RWPE1 (cell line): ENCODE results near the gene DACT3.
"Not testable (repeated sequence)": the region's sequence is repeated elsewhere in the genome, so short reads cannot be mapped to it uniquely, and the experiment has no call there.

Experiments used
- CTCF ChIA-PET: fragments of 350-600 bp; sonication (Branson Sonifier 250); formaldehyde crosslinking; extraction: SDS; loops from one replicate; lab custom pipeline; 2021; lab: Yijun Ruan, JAX
- POLR2A ChIA-PET: fragments of 400-600 bp; formaldehyde crosslinking; extraction: SDS; loops from one replicate; lab custom pipeline; 2020; ENCODE audit warnings: antibody characterized with exemption; ENCODE audit not compliant: low non-redundant PET; lab: Yijun Ruan, JAX
- DNase-seq: peaks from one replicate; pipeline ENCODE4 v3.0.0; 2012; ENCODE audit warnings: low spot score
- H3K27ac ChIP-seq: fragments of 450-650 bp; 2 replicates; pipeline ENCODE4 v1.5.1; 2017
- TF ChIP-seq, protein P1 (sequence below): fragments of 450-650 bp; conservative IDR thresholded peaks from 2 replicates; pipeline ENCODE4 v1.5.1; 2017; ENCODE audit warnings: low read depth, mild to moderate bottlenecking

DACT3 gene

DNA sequence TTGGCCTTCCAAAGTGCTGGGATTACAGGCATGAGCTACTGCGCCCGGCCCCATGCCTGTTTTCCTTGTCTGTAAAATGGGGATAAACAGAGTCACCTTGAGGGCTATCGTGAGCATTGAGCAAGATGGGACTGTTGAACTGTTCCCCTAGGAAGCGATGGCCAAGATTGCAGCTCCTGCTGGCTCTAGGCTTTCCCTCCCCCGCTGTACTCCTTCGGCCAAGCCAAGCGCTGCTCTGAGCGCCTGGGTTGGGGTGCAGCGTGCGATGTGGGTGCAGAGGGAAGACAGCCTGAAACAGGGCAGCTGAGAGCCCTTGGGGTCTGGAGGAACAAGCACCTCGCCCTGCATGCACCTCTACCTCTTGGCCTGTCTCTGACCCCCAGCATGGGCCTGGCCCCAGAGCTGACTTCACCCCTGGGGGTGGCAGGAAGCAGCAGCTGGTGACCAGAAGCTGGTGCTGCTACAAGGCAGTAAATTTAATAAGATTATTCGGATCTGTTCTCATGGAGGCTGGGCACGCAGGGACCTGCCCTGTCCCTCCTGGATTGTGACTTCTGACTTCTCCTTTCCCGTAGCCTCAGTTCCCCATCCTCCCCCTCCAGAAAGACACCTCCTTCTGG is 30.3 kb downstream of the DACT3 start:
- H3K27ac ChIP-seq = peak overlapping the region; percentile 31; the same call in 1 of the 2 replicates
- CTCF ChIA-PET = interaction anchor here (1.1 to 2.1 kb wide), 2 partner anchors 17 to 20 kb away, joined by 4 to 8 read pairs; no protein-coding TSS in a partner anchor

DNA sequence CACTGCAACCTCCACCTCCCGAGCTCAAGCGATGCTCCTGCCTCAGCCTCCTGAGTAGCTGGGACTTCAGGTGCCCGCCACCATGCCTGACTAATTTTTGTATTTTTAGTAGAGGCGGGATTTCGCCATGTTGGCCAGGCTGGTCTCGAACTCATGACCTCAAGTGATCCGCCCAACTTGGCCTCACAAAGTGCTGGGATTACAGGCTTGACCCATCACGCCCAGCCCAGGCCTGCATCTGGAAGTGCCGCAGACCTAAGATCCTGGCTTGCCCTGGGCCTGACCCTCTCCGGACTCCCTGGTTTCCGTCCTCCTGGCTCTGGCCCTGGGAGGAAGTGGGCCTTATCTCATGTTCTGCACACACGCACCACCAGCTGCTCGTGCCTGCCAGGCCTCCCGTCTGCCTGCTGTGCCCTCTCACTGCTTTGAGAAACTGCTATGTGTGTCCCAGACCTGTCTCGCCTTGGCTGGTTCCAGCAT is 31.4 kb downstream of the DACT3 start:
- TF ChIP-seq, protein P1, sequence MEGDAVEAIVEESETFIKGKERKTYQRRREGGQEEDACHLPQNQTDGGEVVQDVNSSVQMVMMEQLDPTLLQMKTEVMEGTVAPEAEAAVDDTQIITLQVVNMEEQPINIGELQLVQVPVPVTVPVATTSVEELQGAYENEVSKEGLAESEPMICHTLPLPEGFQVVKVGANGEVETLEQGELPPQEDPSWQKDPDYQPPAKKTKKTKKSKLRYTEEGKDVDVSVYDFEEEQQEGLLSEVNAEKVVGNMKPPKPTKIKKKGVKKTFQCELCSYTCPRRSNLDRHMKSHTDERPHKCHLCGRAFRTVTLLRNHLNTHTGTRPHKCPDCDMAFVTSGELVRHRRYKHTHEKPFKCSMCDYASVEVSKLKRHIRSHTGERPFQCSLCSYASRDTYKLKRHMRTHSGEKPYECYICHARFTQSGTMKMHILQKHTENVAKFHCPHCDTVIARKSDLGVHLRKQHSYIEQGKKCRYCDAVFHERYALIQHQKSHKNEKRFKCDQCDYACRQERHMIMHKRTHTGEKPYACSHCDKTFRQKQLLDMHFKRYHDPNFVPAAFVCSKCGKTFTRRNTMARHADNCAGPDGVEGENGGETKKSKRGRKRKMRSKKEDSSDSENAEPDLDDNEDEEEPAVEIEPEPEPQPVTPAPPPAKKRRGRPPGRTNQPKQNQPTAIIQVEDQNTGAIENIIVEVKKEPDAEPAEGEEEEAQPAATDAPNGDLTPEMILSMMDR = no peak
- ChIA-PET POLR2A (no interaction called here), CTCF (no interaction called here)
- DNase-seq = no peak
- no peak overlapping the region for H3K27ac ChIP-seq

More for the DNA sequence above, 30.3 kb downstream of the DACT3 start:
- POLR2A ChIA-PET = interaction anchor here (0.6 kb wide), 2 partner anchors 30 to 33 kb away, joined by 3 to 4 read pairs; partner anchors contain the start of gene DACT3
- DNase-seq = no peak
- TF ChIP-seq, protein P1 = no peak

DNA sequence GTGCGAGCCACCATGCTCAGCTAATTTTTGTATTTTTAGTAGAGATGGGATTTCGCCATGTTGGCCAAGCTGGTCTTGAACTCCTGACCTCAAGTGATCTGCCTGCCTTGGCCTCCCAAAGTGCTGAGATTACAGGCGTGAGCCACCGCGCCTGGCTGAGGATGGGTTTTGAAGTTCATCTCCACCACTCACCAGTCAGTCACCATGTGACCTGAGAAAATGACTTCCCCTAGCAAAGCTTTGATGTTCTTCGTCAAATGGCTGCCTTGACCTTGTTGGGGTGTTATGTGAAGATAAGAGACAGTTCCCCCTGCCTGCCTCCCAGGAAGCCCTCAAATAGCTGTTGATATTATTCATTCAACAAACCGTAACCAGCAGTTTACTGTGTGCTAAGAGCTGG is 32.0 kb downstream of the DACT3 start:
- CTCF ChIA-PET = interaction anchor here (0.9 to 1.5 kb wide), 2 partner anchors 15 to 33 kb away, joined by 4 read pairs; no protein-coding TSS in a partner anchor
- DNase-seq, POLR2A ChIA-PET, H3K27ac ChIP-seq: not testable (repeated sequence)

DNA sequence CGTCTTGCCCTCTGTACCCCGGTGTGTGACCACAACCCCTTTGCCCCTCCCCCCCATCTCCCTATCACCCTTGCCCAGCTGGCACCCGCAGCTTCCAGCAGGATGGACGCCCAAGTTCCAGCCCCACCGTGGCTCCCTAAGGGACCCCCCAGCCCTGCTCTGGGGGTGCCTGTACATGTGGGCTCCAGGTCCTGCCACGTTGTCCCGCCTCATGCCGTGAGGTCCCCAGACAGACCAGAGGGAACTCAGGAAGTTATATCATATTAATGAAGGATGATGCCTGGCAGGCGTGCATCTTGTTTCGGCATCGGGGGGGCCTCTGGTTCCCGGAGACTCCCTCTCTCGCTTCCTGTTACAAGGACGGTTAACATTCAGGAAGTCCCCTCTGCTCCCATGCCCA is 34.5 kb downstream of the DACT3 start:
- TF ChIP-seq, protein P1 = no peak
- ChIA-PET CTCF (no interaction called here), POLR2A (interaction anchor here (0.6 kb wide), 1 partner anchor 39 kb away, joined by 7 read pairs; no protein-coding TSS in a partner anchor)
- H3K27ac ChIP-seq = no peak overlapping the region
- DNase-seq = no peak

DNA sequence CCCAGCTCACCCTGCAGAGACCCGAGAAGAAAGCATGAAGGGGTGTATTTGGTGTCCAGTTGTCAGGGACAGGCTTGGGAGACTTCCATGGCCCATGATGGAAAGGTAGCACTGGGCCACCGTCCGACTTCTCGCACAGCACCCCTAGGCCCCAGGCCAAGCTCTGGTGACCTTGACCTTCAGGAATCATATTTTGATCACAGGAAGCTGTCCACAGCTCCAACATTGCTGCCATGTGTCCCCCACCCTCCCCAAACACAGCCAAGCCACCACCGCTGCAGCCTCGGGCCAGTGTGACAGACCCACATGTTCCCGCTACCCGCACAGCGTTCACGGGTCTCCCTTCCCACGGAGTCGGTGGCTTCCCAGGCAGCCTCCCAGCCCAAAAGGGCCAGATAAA is 35.3 kb downstream of the DACT3 start:
- ChIA-PET POLR2A (interaction anchor here (0.6 kb wide), 1 partner anchor 40 kb away, joined by 7 read pairs; no protein-coding TSS in a partner anchor), CTCF (interaction anchor here (0.7 to 1.2 kb wide), 2 partner anchors 12 to 18 kb away, joined by 4 read pairs; no protein-coding TSS in a partner anchor)
- TF ChIP-seq, protein P1 = no peak
- peak overlapping the region; percentile 52 for H3K27ac ChIP-seq
- no peak for DNase-seq

DNA sequence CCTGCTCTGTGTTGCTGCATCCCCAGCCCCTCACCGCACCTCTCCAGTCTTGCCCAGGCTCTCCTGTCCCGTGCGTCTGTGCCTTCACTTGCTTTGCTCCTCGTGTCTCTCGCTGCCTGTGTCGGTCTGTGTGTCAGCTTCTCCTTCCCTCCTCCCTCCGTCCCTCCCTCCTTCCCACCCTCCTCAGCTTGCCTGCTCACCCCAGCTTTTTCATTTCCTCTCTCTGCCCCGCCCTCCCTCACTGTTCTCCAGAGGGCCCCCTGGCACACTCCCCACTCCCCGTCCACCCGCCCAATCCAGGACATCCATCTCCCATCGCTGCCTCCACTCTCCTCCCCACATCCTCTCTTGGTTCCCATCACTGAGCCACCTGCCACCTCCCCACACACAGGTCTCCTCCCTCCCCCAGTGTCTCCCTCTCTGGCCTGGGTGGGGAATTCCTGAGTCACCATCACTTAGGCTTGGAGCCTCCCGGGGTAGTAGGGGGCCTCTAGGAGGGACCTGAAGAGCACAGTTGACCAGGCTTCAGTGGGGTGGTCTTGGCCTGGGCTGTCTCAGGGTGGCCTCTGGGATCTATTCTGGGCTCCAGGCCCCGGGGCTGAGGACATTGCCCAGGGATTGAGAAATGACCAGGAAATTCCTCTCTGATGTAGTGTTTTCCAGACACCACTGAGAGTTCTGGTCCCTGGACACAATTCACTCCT is 35.9 kb downstream of the DACT3 start, which contains the start of gene PTGIR:
Gene PTGIR, minus strand, starts transcription at position 132 of the 704 bp plus-strand sequence. CDS start 864 bp downstream, outside the sequence.
- no peak for DNase-seq
- CTCF ChIA-PET = interaction anchor here (0.6 to 1.2 kb wide), 4 partner anchors 11 to 80 kb away, joined by 3 to 4 read pairs (median 4); no protein-coding TSS in a partner anchor
- POLR2A ChIA-PET = no interaction called here
- TF ChIP-seq, protein P1 = no peak
- peak within 1 kb of the TSS; percentile 52 for H3K27ac ChIP-seq
